ENCODE data around the gene MYLK4.

MYLK4 gene

GRCh38 chr6:2750832-2751231 is at the start of gene MYLK4:
TSS of gene MYLK4 (minus strand) at chr6:2750922. CDS start at chr6:2749294, 1,628 bp downstream.
- Mint-ChIP-seq H3K27me3 (ENCODE audit: low read depth) (peaks cover 12% of the 10 kb centered on the region), H3K9me3 (no peaks in the 10 kb centered on the region), H3K4me3 (peak within 1 kb of the TSS; percentile 5 to 73 (median 53)), H3K4me1 (peaks cover 43% of the 10 kb centered on the region), H3K27ac (peak within 1 kb of the TSS in 1 of 3 experiments; percentile 80), H3K36me3 (ENCODE audit: low read depth) (no peaks in the 10 kb centered on the region)
- TF ChIP-seq CTCF (IDR thresholded peaks at IDR 0.05; ENCODE audit: unreplicated experiment in 3 of 3), result no peak

- H3K27ac Mint-ChIP-seq, result no peak overlapping the region
- H3K4me3 Mint-ChIP-seq, result no peak overlapping the region
- peaks cover 7% of the 10 kb centered on the region for H3K36me3 Mint-ChIP-seq (ENCODE audit: low read depth)
- peaks cover 30% of the 10 kb centered on the region for H3K4me1 Mint-ChIP-seq
- TF ChIP-seq CTCF (IDR thresholded peaks at IDR 0.05; ENCODE audit: unreplicated experiment in 3 of 3), result no peak
- no peaks in the 10 kb centered on the region for H3K9me3 Mint-ChIP-seq
- no peaks in the 10 kb centered on the region for H3K27me3 Mint-ChIP-seq (ENCODE audit: low read depth)
These were observed 49.3 kb upstream of the MYLK4 start for GRCh38 chr6:2799936-2800527.

DNA sequence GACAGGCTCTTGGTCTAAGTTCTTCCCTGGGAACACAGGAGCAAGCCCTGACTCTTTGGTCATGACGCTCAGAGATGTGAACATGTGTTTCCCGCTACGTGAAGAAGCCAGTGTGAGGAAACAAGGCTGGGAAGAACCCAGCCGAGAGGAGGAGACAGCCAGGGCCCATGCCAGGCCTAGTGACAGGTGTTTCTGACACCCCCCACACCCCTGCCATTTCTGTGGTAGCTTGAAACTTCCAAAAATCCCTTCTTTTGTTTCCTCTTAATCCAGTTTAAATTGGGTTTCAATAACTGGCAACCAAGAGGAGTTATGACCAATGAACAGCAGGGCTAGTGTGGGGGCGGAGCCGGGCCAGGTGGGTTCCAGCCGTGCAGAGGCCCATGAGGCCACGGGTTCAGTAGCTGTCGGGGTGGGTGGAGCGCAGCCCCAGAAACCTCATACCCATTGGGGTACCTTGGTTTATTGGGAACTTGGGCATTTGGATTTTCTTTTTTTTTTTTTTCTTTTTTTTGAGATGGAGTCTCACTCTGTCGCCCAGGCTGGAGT is 47.9 kb upstream of the MYLK4 start:
- Mint-ChIP-seq H3K27ac (peak overlapping the region; percentile 27 to 44 (median 28)), H3K9me3 (no peaks in the 10 kb centered on the region), H3K4me3 (no peak overlapping the region), H3K4me1 (peaks cover 37% of the 10 kb centered on the region), H3K36me3 (ENCODE audit: low read depth) (peaks cover 7% of the 10 kb centered on the region), H3K27me3 (ENCODE audit: low read depth) (no peaks in the 10 kb centered on the region)
- no peak for TF ChIP-seq CTCF (IDR thresholded peaks at IDR 0.05; ENCODE audit: unreplicated experiment in 3 of 3)

DNA sequence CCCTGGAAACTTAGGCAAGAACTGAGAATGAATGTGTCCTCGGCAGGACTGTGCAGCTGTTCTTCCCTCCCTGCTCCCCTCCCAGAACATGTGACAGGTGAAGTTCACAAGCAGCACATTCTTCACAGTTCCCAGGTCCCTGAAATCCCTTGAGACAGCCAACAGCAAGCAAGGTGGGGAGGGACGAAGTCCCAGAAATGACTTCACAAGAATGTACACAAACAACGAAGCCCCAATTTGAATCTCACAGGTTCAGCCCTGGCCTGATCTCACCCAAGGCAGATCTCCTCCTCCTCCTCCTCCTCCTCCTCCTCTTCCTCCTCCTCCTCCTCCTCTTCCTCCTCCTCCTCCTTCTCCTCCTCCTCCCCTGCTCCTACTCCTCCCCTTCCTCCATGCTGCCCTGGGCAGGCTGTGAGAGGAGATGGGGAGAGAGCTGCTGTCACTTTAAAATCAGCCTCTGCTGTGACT is 46.9 kb upstream of the MYLK4 start:
- no peaks in the 10 kb centered on the region for H3K27me3 Mint-ChIP-seq (ENCODE audit: low read depth)
- H3K4me3 Mint-ChIP-seq, result peak overlapping the region in 1 of 3 experiments; percentile 50
- peaks cover 48% of the 10 kb centered on the region for H3K4me1 Mint-ChIP-seq
- TF ChIP-seq CTCF (IDR thresholded peaks at IDR 0.05; ENCODE audit: unreplicated experiment in 3 of 3), result no peak
- H3K27ac Mint-ChIP-seq, result peak overlapping the region; percentile 27 to 64 (median 44)
- peaks cover 7% of the 10 kb centered on the region for H3K36me3 Mint-ChIP-seq (ENCODE audit: low read depth)
- no peaks in the 10 kb centered on the region for H3K9me3 Mint-ChIP-seq

GRCh38 chr6:2796861-2797260 is 46.1 kb upstream of the MYLK4 start:
- H3K36me3 Mint-ChIP-seq (ENCODE audit: low read depth), result peaks cover 7% of the 10 kb centered on the region

More at GRCh38 chr6:2796861-2797260, 46.1 kb upstream of the MYLK4 start:
- Mint-ChIP-seq H3K4me3 (no peak overlapping the region), H3K27ac (peak overlapping the region in 2 of 3 experiments; percentile 38 to 70), H3K9me3 (no peaks in the 10 kb centered on the region), H3K27me3 (ENCODE audit: low read depth) (no peaks in the 10 kb centered on the region), H3K4me1 (peaks cover 50% of the 10 kb centered on the region)
- TF ChIP-seq CTCF (IDR thresholded peaks at IDR 0.05; ENCODE audit: unreplicated experiment in 3 of 3), result no peak
